H1 (cell line): ENCODE measurements around the gene ODF4. TPM values are rescaled to one million over a fixed set of nuclear protein-coding genes. Genes with fewer than 3 reads are reported as not detected.
"Not testable (repeated sequence)": the region's sequence is repeated elsewhere in the genome, so short reads cannot be mapped to it uniquely, and the experiment has no call there.

Experiments
- CTCF ChIA-PET: fragments of 300-600 bp; sonication (Branson Sonifier 250); formaldehyde crosslinking; loops from one replicate; lab custom pipeline; 2021; ENCODE audit not compliant: partially characterized antibody; lab: Charles Lee
- POLR2A ChIA-PET: fragments of 300-600 bp; sonication (Branson Sonifier 250); formaldehyde crosslinking; loops from one replicate; lab custom pipeline; 2021; ENCODE audit warnings: inconsistent platforms; ENCODE audit not compliant: partially characterized antibody; lab: Charles Lee
- DNase-seq, 2 experiments: peaks; one replicate each; pipeline versions ENCODE4 v3.0.0 to v3.0.0-alpha.2; 2010 to 2022; ENCODE audit warnings: low spot score in 2 of 2, low read depth in 1 of 2, mixed read lengths in 1 of 2
- FAIRE-seq: peaks from 2 replicates; lab custom pipeline; 2011; peaks lifted over from hg19 to GRCh38; lab: Jason Lieb, UNC
- H2AFZ ChIP-seq: 2 replicates; pipeline ENCODE4 v1.8.1; 2012; ENCODE audit warnings: low read length, inconsistent platforms
- H2AK5ac ChIP-seq: 2 replicates; pipeline ENCODE4 v1.6.1; 2013; ENCODE audit warnings: low read depth, low read length
- H2BK120ac ChIP-seq: replicated peaks from 2 replicates; pipeline ENCODE3; 2013; ENCODE audit warnings: low read depth, low read length, inconsistent platforms
- H2BK12ac ChIP-seq: 2 replicates; pipeline ENCODE4 v1.6.1; 2013; ENCODE audit warnings: low read depth, low read length
- H2BK15ac ChIP-seq: 2 replicates; pipeline ENCODE4 v1.6.1; 2013; ENCODE audit warnings: low read length
- H2BK20ac ChIP-seq: 2 replicates; pipeline ENCODE4 v1.6.1; 2013; ENCODE audit warnings: low read length
- H2BK5ac ChIP-seq: 2 replicates; pipeline ENCODE4 v1.6.1; 2013; ENCODE audit warnings: low read depth, low read length
- H3K14ac ChIP-seq: 2 replicates; pipeline ENCODE4 v1.6.1; 2013; ENCODE audit warnings: inconsistent platforms; ENCODE audit not compliant: insufficient read length
- H3K18ac ChIP-seq: 2 replicates; pipeline ENCODE4 v1.6.1; 2013; ENCODE audit warnings: low read length; ENCODE audit errors: extremely low read depth
- H3K23ac ChIP-seq: 2 replicates; pipeline ENCODE4 v1.6.1; 2013; ENCODE audit warnings: inconsistent platforms; ENCODE audit not compliant: insufficient read length
- H3K23me2 ChIP-seq: 2 replicates; pipeline ENCODE4 v1.6.1; 2013; ENCODE audit warnings: low read depth, low read length
- H3K27ac ChIP-seq: 2 replicates; pipeline ENCODE4 v1.6.1; 2011; ENCODE audit warnings: low read depth, low read length, inconsistent platforms
- H3K27me3 ChIP-seq, 4 experiments: replicated peaks in 1 of 4; 1 replicate in 1 of 4; 2 replicates in 3 of 4; pipeline versions ENCODE4 v1.6.1 to v1.8.1; 2011 to 2013; ENCODE audit warnings: low read length in 3 of 4, mild to moderate bottlenecking in 3 of 4, inconsistent platforms in 2 of 4, mixed read lengths in 2 of 4, moderate library complexity in 1 of 4; ENCODE audit not compliant: control insufficient read depth in 3 of 4, insufficient read depth in 3 of 4; ENCODE audit errors: extremely low read depth in 1 of 4
- H3K36me3 ChIP-seq, 4 experiments: 2 replicates each; pipeline versions ENCODE4 v1.6.1 to v1.8.1; 2011 to 2013; ENCODE audit warnings: mild to moderate bottlenecking in 4 of 4, low read length in 3 of 4, moderate library complexity in 2 of 4, control low read depth in 1 of 4, inconsistent platforms in 1 of 4; ENCODE audit not compliant: insufficient read depth in 4 of 4, control insufficient read depth in 2 of 4
- H3K4ac ChIP-seq: replicated peaks from 2 replicates; pipeline ENCODE3; 2013; ENCODE audit warnings: low read length, low read depth, mixed read lengths, inconsistent platforms; ENCODE audit not compliant: insufficient read length
- H3K4me1 ChIP-seq, 4 experiments: replicated peaks in 1 of 4; 1 replicate in 1 of 4; 2 replicates in 3 of 4; pipeline versions ENCODE4 v1.6.1 to v1.8.1; 2011 to 2013; ENCODE audit warnings: low read length in 3 of 4, inconsistent platforms in 2 of 4, mixed read lengths in 1 of 4; ENCODE audit not compliant: insufficient read depth in 4 of 4, control insufficient read depth in 3 of 4
- H3K4me2 ChIP-seq, 2 experiments: 2 replicates each; pipeline versions ENCODE4 v1.6.1 to v1.8.1; 2011 to 2013; ENCODE audit warnings: low read depth in 2 of 2, low read length in 2 of 2, control low read depth in 1 of 2, inconsistent platforms in 1 of 2, mild to moderate bottlenecking in 1 of 2; ENCODE audit not compliant: insufficient read depth in 1 of 2
- H3K4me3 ChIP-seq, 4 experiments: fragments of 200-600, 300-600 bp in 1 of 4; sonication (generic), shearing (Covaris generic), sonication (Bioruptor Twin) in 1 of 4; 2 replicates each; pipeline versions ENCODE4 v1.5.1 to v1.8.1; 2011 to 2016; ENCODE audit warnings: low read length in 4 of 4, low read depth in 3 of 4, control low read depth in 2 of 4, inconsistent platforms in 2 of 4, mild to moderate bottlenecking in 2 of 4, mixed read lengths in 1 of 4, moderate library complexity in 1 of 4; ENCODE audit not compliant: insufficient read depth in 2 of 4; ENCODE audit errors: extremely low read depth in 1 of 4
- H3K56ac ChIP-seq: replicated peaks from 2 replicates; pipeline ENCODE3; 2013; ENCODE audit warnings: low read depth, mild to moderate bottlenecking, mixed read lengths, low read length, inconsistent platforms; ENCODE audit not compliant: insufficient read length
- H3K79me1 ChIP-seq: 2 replicates; pipeline ENCODE4 v1.6.1; 2013; ENCODE audit warnings: low read depth, low read length, control low read depth
- H3K79me2 ChIP-seq, 2 experiments: 2 replicates each; pipeline versions ENCODE4 v1.6.1 to v1.8.1; 2012 to 2013; ENCODE audit warnings: low read length in 2 of 2, mild to moderate bottlenecking in 2 of 2, inconsistent platforms in 1 of 2; ENCODE audit not compliant: insufficient read depth in 2 of 2, control insufficient read depth in 1 of 2
- H3K9ac ChIP-seq, 4 experiments: replicated peaks in 1 of 4; 1 replicate in 1 of 4; 2 replicates in 3 of 4; pipeline versions ENCODE4 v1.6.1 to v1.8.1; 2011 to 2013; ENCODE audit warnings: low read depth in 3 of 4, low read length in 3 of 4, control low read depth in 2 of 4, mild to moderate bottlenecking in 2 of 4, moderate library complexity in 2 of 4, inconsistent platforms in 1 of 4; ENCODE audit errors: extremely low read depth in 1 of 4
- H3K9me3 ChIP-seq, 2 experiments: 2 replicates each; pipeline versions ENCODE4 v1.6.1 to v1.8.1; 2012 to 2013; ENCODE audit warnings: mild to moderate bottlenecking in 2 of 2, moderate library complexity in 2 of 2, control low read depth in 1 of 2, inconsistent platforms in 1 of 2, low read depth in 1 of 2, low read length in 1 of 2, mixed read lengths in 1 of 2; ENCODE audit not compliant: insufficient read depth in 2 of 2
- H4K20me1 ChIP-seq, 2 experiments: replicated peaks in 1 of 2; 2 replicates each; pipeline versions ENCODE3 to v1.8.1; 2011 to 2013; ENCODE audit warnings: inconsistent platforms in 2 of 2, low read length in 2 of 2, mild to moderate bottlenecking in 1 of 2; ENCODE audit not compliant: insufficient read depth in 2 of 2, control insufficient read depth in 1 of 2
- H4K5ac ChIP-seq: 2 replicates; pipeline ENCODE4 v1.6.1; 2013; ENCODE audit warnings: low read length, low read depth, mixed read lengths, inconsistent platforms; ENCODE audit not compliant: insufficient read length
- H4K8ac ChIP-seq: 2 replicates; pipeline ENCODE4 v1.8.0; 2013; ENCODE audit warnings: mild to moderate bottlenecking, moderate library complexity, low read length, inconsistent platforms; ENCODE audit not compliant: insufficient read depth; ENCODE audit errors: extremely low read depth
- H4K91ac ChIP-seq: replicated peaks from 2 replicates; pipeline ENCODE3; 2013; ENCODE audit warnings: low read length, mixed read lengths, inconsistent platforms; ENCODE audit not compliant: insufficient read length
- CHD2 ChIP-seq: IDR thresholded peaks from 2 replicates; pipeline ENCODE4 v1.6.1; 2012; ENCODE audit warnings: low read length, improper control_type of control experiment
- CREB1 ChIP-seq: IDR thresholded peaks from 2 replicates; pipeline ENCODE4 v1.6.1; 2012; ENCODE audit warnings: inconsistent platforms
- KDM1A ChIP-seq: fragments of 200-600, 300-600 bp; sonication (generic); IDR thresholded peaks from 2 replicates; pipeline ENCODE4 v1.7.1; 2016; ENCODE audit warnings: mild to moderate bottlenecking, low read length, borderline replicate concordance
- PHF8 ChIP-seq: fragments of 200-600 bp; sonication (generic); conservative IDR thresholded peaks from 2 replicates; pipeline ENCODE4 v1.7.1; 2012; ENCODE audit warnings: low read depth, mild to moderate bottlenecking, inconsistent platforms, low read length, moderate library complexity
- SIN3A ChIP-seq, 2 experiments: IDR thresholded peaks in 1 of 2; conservative IDR thresholded peaks in 1 of 2; 2 replicates each; pipeline ENCODE4 v1.6.1; 2011 to 2012; ENCODE audit warnings: low read length in 2 of 2, improper control_type of control experiment in 1 of 2, low read depth in 1 of 2, mild to moderate bottlenecking in 1 of 2
- WGBS, 2 experiments: shearing (Covaris generic) in 1 of 2; methylation state at CpG; one replicate each; pipeline versions ENCODE4 v1.1.6 to v1.1.7; 2013 to 2015; ENCODE audit warnings: low lambda C conversion rate in 2 of 2, mixed read lengths in 2 of 2, inconsistent platforms in 1 of 2, low coverage in 1 of 2, missing lambda C conversion rate in 1 of 2; ENCODE audit not compliant: insufficient replicate concordance in 2 of 2, insufficient coverage in 1 of 2, insufficient read length in 1 of 2; ENCODE audit errors: extremely low coverage in 1 of 2, missing lambda C conversion rate in 1 of 2; 5-methylcytosine and 5-hydroxymethylcytosine counted together
- polyA plus RNA-seq, 7 experiments: library from polyadenylated mRNA; depleted of rRNA in 3 of 7; stranded (reverse) in 5 of 7; unstranded in 2 of 7; fragments of >200 nt in 5 of 7; fragments of 200-250 nt in 2 of 7; gene quantifications; 1 replicate in 5 of 7; 2 replicates in 1 of 7; 4 replicates in 1 of 7; pipeline versions ENCODE4 v1.2.1 to v1.2.3, GENCODE V29; 2011 to 2013; ENCODE audit warnings: missing spikeins in 2 of 7, mixed read lengths in 2 of 7
- total RNA-seq: library from RNA; stranded (reverse); fragmentation: NEBNext Ultra II Directional; extraction: Animal tissue kit (Norgen Biotek cat#: 25700); gene quantifications from 2 replicates; pipeline ENCODE4 v1.2.1, GENCODE V29; 2021

Gene ODF4
- total and polyA plus RNA-seq, 2 of the 8 experiments (the other 6 are each of a cell fraction or from before 2014, with no cell fraction given): not detected

DNA sequence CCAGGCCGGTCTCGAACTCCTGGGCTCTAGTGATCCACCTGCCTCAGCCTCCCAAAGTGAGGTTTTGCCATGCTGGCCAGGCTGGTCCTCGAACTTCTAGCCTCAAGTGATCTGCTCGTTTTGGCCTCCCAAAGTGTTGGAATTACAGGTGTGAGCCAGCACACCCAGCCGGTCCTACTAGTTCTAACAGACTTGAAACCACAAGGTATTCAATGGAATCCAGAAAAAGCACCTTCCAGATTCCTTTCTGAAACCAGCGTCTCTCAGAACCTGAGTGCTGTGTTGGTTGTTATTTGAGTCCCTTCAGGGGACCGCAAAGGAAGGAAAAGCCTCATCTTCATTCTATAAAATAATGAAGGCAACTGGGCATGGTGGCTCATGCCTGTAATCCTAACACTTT, 32.8 kb downstream of the ODF4 start (continued):
- TF ChIP-seq KDM1A (no peak), CREB1 (no peak), CHD2 (no peak), PHF8 (no peak), SIN3A (conservative IDR thresholded peaks at IDR 0.05 in 1 of 2, IDR thresholded peaks at IDR 0.05 in 1 of 2; ENCODE audit: low read depth in 1 of 2, low read length in 2 of 2) (no peak)

DNA sequence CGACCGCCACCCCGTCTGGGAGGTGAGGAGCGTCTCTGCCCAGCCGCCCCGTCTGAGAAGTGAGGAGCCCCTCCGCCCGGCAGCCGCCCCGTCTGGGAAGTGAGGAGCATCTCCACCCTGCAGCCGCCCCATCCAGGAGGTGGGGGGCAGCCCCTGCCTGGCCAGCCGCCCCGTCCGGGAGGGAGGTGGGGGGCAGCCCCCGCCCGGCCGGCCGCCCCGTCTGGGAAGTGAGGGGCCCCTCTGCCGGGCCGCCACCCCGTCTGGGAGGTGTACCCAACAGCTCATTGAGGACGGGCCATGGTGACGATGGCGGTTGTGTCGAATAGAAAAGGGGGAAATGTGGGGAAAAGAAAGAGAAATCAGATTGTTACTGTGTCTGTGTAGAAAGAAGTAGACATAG, 34.2 kb downstream of the ODF4 start:
- H3K9ac ChIP-seq, H3K4me1 ChIP-seq, H3K27ac ChIP-seq, H2BK120ac ChIP-seq, H3K9me3 ChIP-seq, H3K23me2 ChIP-seq, H2BK20ac ChIP-seq, H4K5ac ChIP-seq, H4K91ac ChIP-seq, H2BK12ac ChIP-seq, H3K23ac ChIP-seq, FAIRE-seq, H3K14ac ChIP-seq, H3K79me2 ChIP-seq, H3K56ac ChIP-seq, H3K27me3 ChIP-seq, DNase-seq, H3K18ac ChIP-seq, H3K4ac ChIP-seq, H2AK5ac ChIP-seq, H3K4me2 ChIP-seq, H2AFZ ChIP-seq, H2BK15ac ChIP-seq, H4K20me1 ChIP-seq, H3K79me1 ChIP-seq, H3K4me3 ChIP-seq, H4K8ac ChIP-seq, POLR2A ChIA-PET, H2BK5ac ChIP-seq, CTCF ChIA-PET: not testable (repeated sequence)
- peaks cover 18 to 41% (median 30%) of the 10 kb centered on the region in 4 experiments for H3K36me3 ChIP-seq
- WGBS, 2 experiments: 99% methylated on average over 12 of the region's 26 CpGs; no CpG with 5 or more reads in 1 of the 2 experiments
